OCI-LY3 (cell line): Measurements from ENCODE around the gene OR10S1.

Source experiments
- EZH2phosphoT487 ChIP-seq: fragments of 200-600 bp; shearing (Covaris generic); IDR thresholded peaks from 2 replicates; pipeline ENCODE4 v1.6.1; 2018; ENCODE audit warnings: antibody characterized with exemption, mixed run types, low read depth
- TF ChIP-seq, protein P1 (sequence below): fragments of 200-600, 300-600 bp; sonication (generic); IDR thresholded peaks from 2 replicates; pipeline ENCODE4 v1.5.1; 2014; ENCODE audit warnings: antibody characterized with exemption, low read length, low read depth

DNA sequence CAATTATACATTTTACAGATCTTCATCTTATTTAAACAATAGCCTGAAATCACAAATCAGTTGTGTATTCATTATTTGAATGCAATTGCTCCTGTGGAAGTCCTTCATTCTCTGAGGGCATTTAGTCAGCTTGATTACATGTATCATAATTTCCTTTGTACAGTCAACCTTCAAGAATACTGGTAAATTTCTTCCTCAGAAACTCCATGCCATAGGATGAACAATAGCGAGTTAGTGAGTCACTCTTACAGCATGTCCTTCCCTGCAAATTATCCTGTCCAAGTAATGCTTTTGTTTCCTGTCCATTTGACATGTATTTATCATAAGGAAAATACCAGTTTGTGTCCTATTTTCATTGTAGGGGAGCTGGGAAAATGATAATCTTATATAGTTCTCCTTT lies 3.8 kb downstream of the OR10S1 start:
- TF ChIP-seq, protein P1, sequence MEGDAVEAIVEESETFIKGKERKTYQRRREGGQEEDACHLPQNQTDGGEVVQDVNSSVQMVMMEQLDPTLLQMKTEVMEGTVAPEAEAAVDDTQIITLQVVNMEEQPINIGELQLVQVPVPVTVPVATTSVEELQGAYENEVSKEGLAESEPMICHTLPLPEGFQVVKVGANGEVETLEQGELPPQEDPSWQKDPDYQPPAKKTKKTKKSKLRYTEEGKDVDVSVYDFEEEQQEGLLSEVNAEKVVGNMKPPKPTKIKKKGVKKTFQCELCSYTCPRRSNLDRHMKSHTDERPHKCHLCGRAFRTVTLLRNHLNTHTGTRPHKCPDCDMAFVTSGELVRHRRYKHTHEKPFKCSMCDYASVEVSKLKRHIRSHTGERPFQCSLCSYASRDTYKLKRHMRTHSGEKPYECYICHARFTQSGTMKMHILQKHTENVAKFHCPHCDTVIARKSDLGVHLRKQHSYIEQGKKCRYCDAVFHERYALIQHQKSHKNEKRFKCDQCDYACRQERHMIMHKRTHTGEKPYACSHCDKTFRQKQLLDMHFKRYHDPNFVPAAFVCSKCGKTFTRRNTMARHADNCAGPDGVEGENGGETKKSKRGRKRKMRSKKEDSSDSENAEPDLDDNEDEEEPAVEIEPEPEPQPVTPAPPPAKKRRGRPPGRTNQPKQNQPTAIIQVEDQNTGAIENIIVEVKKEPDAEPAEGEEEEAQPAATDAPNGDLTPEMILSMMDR = no peak
- no peak for TF ChIP-seq EZH2phosphoT487
